ENCODE data around the gene GDPD2. TPM values are rescaled to one million over a fixed set of nuclear protein-coding genes. Genes with fewer than 3 reads are reported as not detected.

Gene GDPD2
- total and polyA plus RNA-seq, 11 donors = not detected

DNA sequence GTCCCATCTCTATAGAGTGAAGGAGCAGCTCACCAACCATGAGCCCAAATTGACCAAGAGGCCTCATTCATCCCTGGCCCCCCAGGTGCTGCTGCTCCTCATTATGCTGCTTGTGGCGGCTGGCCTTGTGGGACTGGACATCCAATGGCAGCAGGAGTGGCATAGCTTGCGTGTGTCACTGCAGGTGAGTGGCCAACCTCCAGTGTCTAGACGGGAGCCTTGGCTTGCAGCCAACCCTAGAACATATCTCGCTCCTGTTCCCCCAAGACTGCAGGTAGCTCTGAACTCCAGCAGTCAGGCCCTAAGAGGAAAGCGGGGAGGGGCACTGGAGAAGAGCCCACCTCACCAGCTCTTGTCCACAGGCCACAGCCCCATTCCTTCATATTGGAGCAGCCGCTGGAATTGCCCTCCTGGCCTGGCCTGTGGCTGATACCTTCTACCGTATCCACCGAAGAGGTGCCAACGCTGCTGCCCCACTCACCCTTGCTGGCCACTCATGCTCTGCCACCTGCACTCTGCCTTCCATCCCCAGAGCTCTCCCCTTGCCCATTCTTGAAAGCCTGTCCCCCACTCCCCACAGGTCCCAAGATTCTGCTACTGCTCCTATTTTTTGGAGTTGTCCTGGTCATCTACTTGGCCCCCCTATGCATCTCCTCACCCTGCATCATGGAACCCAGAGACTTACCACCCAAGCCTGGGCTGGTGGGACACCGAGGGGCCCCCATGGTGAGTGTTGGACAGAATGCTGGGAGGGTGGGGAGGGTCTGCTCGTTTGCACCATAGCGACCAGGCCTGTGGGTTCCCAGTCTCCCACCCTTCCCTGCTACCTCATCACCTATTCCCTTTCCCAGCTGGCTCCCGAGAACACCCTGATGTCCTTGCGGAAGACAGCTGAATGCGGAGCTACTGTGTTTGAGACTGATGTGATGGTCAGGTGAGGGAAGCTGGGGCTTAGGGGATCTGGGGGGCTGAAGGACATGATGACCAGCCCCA lies 3.5 kb downstream of the GDPD2 start:
- TF ChIP-seq, protein P1, sequence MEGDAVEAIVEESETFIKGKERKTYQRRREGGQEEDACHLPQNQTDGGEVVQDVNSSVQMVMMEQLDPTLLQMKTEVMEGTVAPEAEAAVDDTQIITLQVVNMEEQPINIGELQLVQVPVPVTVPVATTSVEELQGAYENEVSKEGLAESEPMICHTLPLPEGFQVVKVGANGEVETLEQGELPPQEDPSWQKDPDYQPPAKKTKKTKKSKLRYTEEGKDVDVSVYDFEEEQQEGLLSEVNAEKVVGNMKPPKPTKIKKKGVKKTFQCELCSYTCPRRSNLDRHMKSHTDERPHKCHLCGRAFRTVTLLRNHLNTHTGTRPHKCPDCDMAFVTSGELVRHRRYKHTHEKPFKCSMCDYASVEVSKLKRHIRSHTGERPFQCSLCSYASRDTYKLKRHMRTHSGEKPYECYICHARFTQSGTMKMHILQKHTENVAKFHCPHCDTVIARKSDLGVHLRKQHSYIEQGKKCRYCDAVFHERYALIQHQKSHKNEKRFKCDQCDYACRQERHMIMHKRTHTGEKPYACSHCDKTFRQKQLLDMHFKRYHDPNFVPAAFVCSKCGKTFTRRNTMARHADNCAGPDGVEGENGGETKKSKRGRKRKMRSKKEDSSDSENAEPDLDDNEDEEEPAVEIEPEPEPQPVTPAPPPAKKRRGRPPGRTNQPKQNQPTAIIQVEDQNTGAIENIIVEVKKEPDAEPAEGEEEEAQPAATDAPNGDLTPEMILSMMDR (IDR thresholded peaks at IDR 0.05) = no peak
- no peak for TF ChIP-seq POLR2A (IDR thresholded peaks at IDR 0.05)
- ATAC-seq (no peak), DNase-seq (no peak)
- no peaks in the 10 kb centered on the region for H3K4me1 ChIP-seq
- H3K36me3 ChIP-seq = no peaks in the 10 kb centered on the region
- no peak overlapping the region for H3K27ac ChIP-seq
- intact Hi-C loops (cut with DNase I) = loop anchor here in 1 of 10 donors (10.0 kb wide), 1 partner anchor 142 kb away; the partner anchor contains the start of genes PDZD11 and RAB41
- H3K4me3 ChIP-seq = no peak overlapping the region
- H3K27me3 ChIP-seq = peaks cover 0 to 18% (median 0%) of the 10 kb centered on the region in 9 donors
- WGBS, 4 donors = 70 to 91% (median 85%) methylated on average over 11 to 15 of the region's 15 CpGs
- no peaks in the 10 kb centered on the region for H3K9me3 ChIP-seq

DNA sequence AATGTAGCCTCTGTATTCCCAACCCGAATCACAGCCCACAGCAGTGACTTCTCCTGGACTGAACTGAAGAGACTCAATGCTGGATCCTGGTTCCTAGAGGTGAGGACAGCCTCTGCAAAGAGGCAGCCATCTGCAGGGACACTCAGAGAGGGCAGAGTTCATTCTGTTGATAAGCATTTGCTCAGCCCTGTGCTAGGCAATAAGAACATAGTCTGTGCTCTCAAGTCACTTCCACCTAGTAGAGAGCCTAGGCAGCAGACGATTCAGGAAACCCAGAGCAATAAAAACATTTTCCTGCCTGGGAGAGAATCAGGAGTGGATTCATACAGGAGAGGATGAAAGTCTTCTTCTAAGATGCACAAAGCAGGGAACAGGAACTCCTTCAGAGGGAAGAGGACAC lies 4.3 kb downstream of the GDPD2 start:
- H3K4me3 ChIP-seq = no peak overlapping the region
- H3K9me3 ChIP-seq = no peaks in the 10 kb centered on the region
- H3K4me1 ChIP-seq = no peaks in the 10 kb centered on the region
- intact Hi-C loops (cut with DNase I) = loop anchor here in 1 of 10 donors (10.0 kb wide), 1 partner anchor 143 kb away; the partner anchor contains the start of genes PDZD11 and RAB41
- peaks cover 0 to 18% (median 0%) of the 10 kb centered on the region in 9 donors for H3K27me3 ChIP-seq
- DNase-seq (no peak), ATAC-seq (no peak)
- no peak overlapping the region for H3K27ac ChIP-seq
- WGBS, 4 donors = 51 to 78% (median 72%) methylated on average over 2 of the region's 2 CpGs
- TF ChIP-seq, protein P1 (IDR thresholded peaks at IDR 0.05) = no peak
- no peak for TF ChIP-seq POLR2A (IDR thresholded peaks at IDR 0.05)
- no peaks in the 10 kb centered on the region for H3K36me3 ChIP-seq

DNA sequence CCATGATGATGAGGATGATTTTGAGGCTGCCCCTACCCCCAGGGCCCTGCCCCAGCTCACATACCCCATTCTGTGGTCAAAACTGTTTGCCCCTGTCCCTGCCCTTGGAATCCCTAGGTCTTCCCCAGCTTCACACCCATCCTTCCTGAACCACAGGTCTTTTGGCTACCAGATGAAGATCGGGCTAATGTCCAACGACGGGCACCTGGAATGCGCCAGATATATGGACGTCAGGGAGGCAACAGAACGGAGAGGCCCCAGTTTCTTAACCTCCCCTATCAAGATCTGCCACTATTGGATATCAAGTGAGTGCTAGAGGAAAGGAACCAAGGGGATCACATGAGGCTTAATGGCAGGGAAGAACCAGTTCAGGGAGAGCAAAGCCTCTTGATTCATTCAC lies 6.6 kb downstream of the GDPD2 start:
- no peak overlapping the region for H3K4me3 ChIP-seq
- 81 to 91% (median 87%) methylated on average over 6 of the region's 6 CpGs for whole genome bisulfite sequencing, 4 donors
- no peak overlapping the region for H3K27ac ChIP-seq
- TF ChIP-seq, protein P1 (IDR thresholded peaks at IDR 0.05) = no peak
- no peak for TF ChIP-seq POLR2A (IDR thresholded peaks at IDR 0.05)
- ATAC-seq = no peak
- no peaks in the 10 kb centered on the region for H3K36me3 ChIP-seq
- intact Hi-C loops (cut with DNase I) = loop anchor here in 6 of 10 donors (5.0 to 10.0 kb wide), 5 partner anchors 135 to 235 kb away; partner anchors contain the start of genes PDZD11 (in 3 of the 6), RAB41 (in 2 of the 6) and KIF4A (in 1 of the 6)
- peaks cover 0 to 7% (median under 1%) of the 10 kb centered on the region in 12 donors for H3K4me1 ChIP-seq
- no peaks in the 10 kb centered on the region for H3K9me3 ChIP-seq
- DNase-seq = no peak
- H3K27me3 ChIP-seq = peaks cover 0 to 10% (median 0%) of the 10 kb centered on the region in 9 donors

All from heart left ventricle (tissue), 16 donors.